NOMO-1 treated with dmso at 0.1 percent for 144 hours (cell line): ENCODE data around the gene COL1A1.
A peak's percentile ranks its signal among the peaks of the same experiment; 100 is the strongest.

ENCODE experiments used
- DNase-seq: peaks from one replicate; lab custom pipeline; 2025; ENCODE audit not compliant: unreplicated experiment; lab: John Stamatoyannopoulos, UW

Gene COL1A1

GRCh38 chr17:50201276-50201854 is at the start of gene COL1A1:
COL1A1 (minus strand) TSS chr17:50201631; CDS start chr17:50201513, 118 bp downstream.
- no peak for DNase-seq

GRCh38 chr17:50248255-50248654 is 46.8 kb upstream of the COL1A1 start:
- no peak for DNase-seq

- no peak for DNase-seq
Observed at GRCh38 chr17:50244771-50245170, 43.3 kb upstream of the COL1A1 start.

- DNase-seq: no peak
Observed at GRCh38 chr17:50241431-50241830, 40.0 kb upstream of the COL1A1 start.

GRCh38 chr17:50240851-50241250 is 39.4 kb upstream of the COL1A1 start:
- no peak for DNase-seq

GRCh38 chr17:50239937-50240336 is 38.5 kb upstream of the COL1A1 start:
- no peak for DNase-seq

GRCh38 chr17:50238601-50239280 is 37.3 kb upstream of the COL1A1 start:
- no peak for DNase-seq

- no peak for DNase-seq
Observed at GRCh38 chr17:50237901-50238300, 36.5 kb upstream of the COL1A1 start.

- no peak for DNase-seq
Observed at GRCh38 chr17:50234581-50234980, 33.1 kb upstream of the COL1A1 start.

GRCh38 chr17:50225701-50226240 is 24.3 kb upstream of the COL1A1 start:
- DNase-seq: no peak

GRCh38 chr17:50222922-50223321 is 21.5 kb upstream of the COL1A1 start:
- DNase-seq: no peak

- no peak for DNase-seq
Observed at GRCh38 chr17:50221864-50222545, 20.6 kb upstream of the COL1A1 start.

- DNase-seq: peak; percentile 79
Observed at GRCh38 chr17:50221266-50221863, 19.9 kb upstream of the COL1A1 start.

- DNase-seq: no peak
Observed at GRCh38 chr17:50220811-50221210, 19.4 kb upstream of the COL1A1 start.

- no peak for DNase-seq
Observed at GRCh38 chr17:50219939-50220465, 18.6 kb upstream of the COL1A1 start.

GRCh38 chr17:50219342-50219741 is 17.9 kb upstream of the COL1A1 start:
- no peak for DNase-seq

- DNase-seq: no peak
Observed at GRCh38 chr17:50218771-50219315, 17.4 kb upstream of the COL1A1 start.

GRCh38 chr17:50218071-50218759 is 16.8 kb upstream of the COL1A1 start:
- no peak for DNase-seq

GRCh38 chr17:50217591-50217990 is 16.2 kb upstream of the COL1A1 start:
- no peak for DNase-seq

- no peak for DNase-seq
Observed at GRCh38 chr17:50214976-50215760, 13.7 kb upstream of the COL1A1 start.
